Measurements from ENCODE around the gene GPAT3. TPM values are rescaled to one million over a fixed set of nuclear protein-coding genes. Genes with fewer than 3 reads are reported as not detected.

The GPAT3 gene
- total and polyA plus RNA-seq, 2 experiments from 2014 or later, result 1.2 to 2.0 TPM

Small RNA genes lying within 50 kb of the gene (small RNA-seq; reads per million reads assigned to genes)
- not detected for gene RF00019 (ENCODE audit: low replicate concordance)

Other genes with a start within 250 kb of the GPAT3 start
- gene HPSE, start 201.3 kb upstream of the GPAT3 start, total RNA-seq (2014; rRNA removed; shearing (Covaris generic)), result 2.9 and 3.0 TPM in 2 replicates
- 1.8 and 2.2 TPM in 2 replicates for gene HPSE, start 201.3 kb upstream of the GPAT3 start, polyA plus RNA-seq (2016; fragmentation: Nextera tagmentation; extraction: Ambion mirVana)
- gene HELQ, start 80.3 kb upstream of the GPAT3 start, total RNA-seq (2014; rRNA removed; shearing (Covaris generic)), result 6.8 and 8.1 TPM in 2 replicates
- 4.3 and 6.8 TPM in 2 replicates for gene HELQ, start 80.3 kb upstream of the GPAT3 start, polyA plus RNA-seq (2016; fragmentation: Nextera tagmentation; extraction: Ambion mirVana)
- gene MRPS18C, start 80.0 kb upstream of the GPAT3 start, total RNA-seq (2014; rRNA removed; shearing (Covaris generic)), result 26.8 and 40.6 TPM in 2 replicates
- gene MRPS18C, start 80.0 kb upstream of the GPAT3 start, polyA plus RNA-seq (2016; fragmentation: Nextera tagmentation; extraction: Ambion mirVana), result 172 and 197 TPM in 2 replicates
- gene ABRAXAS1, start 51.0 kb upstream of the GPAT3 start, total RNA-seq (2014; rRNA removed; shearing (Covaris generic)), result 25.2 and 26.8 TPM in 2 replicates
- gene ABRAXAS1, start 51.0 kb upstream of the GPAT3 start, polyA plus RNA-seq (2016; fragmentation: Nextera tagmentation; extraction: Ambion mirVana), result 5.7 and 8.0 TPM in 2 replicates

Data from GM23338 (cell line).